ENCODE data around the gene LEKR1. TPM values are rescaled to one million over a fixed set of nuclear protein-coding genes. Genes with fewer than 3 reads are reported as not detected.

LEKR1 gene
- total and polyA plus RNA-seq, 2 of the 13 experiments (the other 11 are each of a cell fraction or from before 2014, with no cell fraction given) = 0.49 to 1.5 TPM

DNA sequence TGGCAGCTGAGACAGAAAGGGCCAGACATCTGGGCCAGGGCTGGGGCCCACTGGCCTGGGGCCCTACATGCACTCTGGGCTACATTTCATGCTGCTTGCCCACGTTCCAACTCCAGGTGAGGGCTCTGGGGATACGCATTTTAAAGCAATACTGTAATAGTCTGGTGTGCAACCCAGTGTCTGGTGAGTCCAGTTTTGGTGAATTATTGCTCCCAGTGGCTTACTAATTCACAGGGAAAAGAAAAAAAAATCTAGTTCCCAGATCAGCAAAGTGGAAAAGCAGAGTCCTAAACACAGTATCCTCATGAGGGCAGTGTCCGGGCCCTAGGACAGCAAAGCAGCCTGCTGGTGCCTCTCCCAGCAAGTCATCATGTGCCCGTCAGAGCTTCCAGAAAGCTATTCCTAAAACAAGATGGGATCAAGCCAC, 251.4 kb downstream of the LEKR1 start (continued):
- TF ChIP-seq, protein P1, sequence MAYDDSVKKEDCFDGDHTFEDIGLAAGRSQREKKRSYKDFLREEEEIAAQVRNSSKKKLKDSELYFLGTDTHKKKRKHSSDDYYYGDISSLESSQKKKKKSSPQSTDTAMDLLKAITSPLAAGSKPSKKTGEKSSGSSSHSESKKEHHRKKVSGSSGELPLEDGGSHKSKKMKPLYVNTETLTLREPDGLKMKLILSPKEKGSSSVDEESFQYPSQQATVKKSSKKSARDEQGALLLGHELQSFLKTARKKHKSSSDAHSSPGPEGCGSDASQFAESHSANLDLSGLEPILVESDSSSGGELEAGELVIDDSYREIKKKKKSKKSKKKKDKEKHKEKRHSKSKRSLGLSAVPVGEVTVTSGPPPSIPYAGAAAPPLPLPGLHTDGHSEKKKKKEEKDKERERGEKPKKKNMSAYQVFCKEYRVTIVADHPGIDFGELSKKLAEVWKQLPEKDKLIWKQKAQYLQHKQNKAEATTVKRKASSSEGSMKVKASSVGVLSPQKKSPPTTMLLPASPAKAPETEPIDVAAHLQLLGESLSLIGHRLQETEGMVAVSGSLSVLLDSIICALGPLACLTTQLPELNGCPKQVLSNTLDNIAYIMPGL (CRISPR knock-in tag; IDR thresholded peaks at IDR 0.05; ENCODE audit: borderline replicate concordance in 1 of 2, low read depth in 1 of 2) = 0 out of 4 replicates have a peak, but pooled peaks of 1 of the 2 experiments have one; percentile 38
- TF ChIP-seq ZNF577 (CRISPR knock-in tag; IDR thresholded peaks at IDR 0.05; ENCODE audit: borderline replicate concordance, low read depth) (no peak), ZNF724P (CRISPR knock-in tag; IDR thresholded peaks at IDR 0.05; ENCODE audit: borderline replicate concordance) (no peak), ZNF382 (CRISPR knock-in tag; IDR thresholded peaks at IDR 0.05; ENCODE audit: borderline replicate concordance) (no peak), TARDBP (CRISPR knock-in tag; IDR thresholded peaks at IDR 0.05) (no peak), ONECUT2 (CRISPR knock-in tag; IDR thresholded peaks at IDR 0.05) (no peak), RAD21 (CRISPR knock-in tag; IDR thresholded peaks at IDR 0.05) (peak; percentile 21; the same call in 1 of the 2 replicates), RFX3 (CRISPR knock-in tag; IDR thresholded peaks at IDR 0.05) (no peak), PAWR (CRISPR knock-in tag; IDR thresholded peaks at IDR 0.05; ENCODE audit: borderline replicate concordance) (no peak), REPIN1 (CRISPR knock-in tag; IDR thresholded peaks at IDR 0.05; ENCODE audit: borderline replicate concordance, low read depth) (peak; percentile 63; the same call in 1 of the 2 replicates), POGZ (CRISPR knock-in tag; IDR thresholded peaks at IDR 0.05) (no peak), ZFX (CRISPR knock-in tag; IDR thresholded peaks at IDR 0.05; ENCODE audit: low read depth) (peak; percentile 38; the same call in 1 of the 2 replicates)
- TF ChIP-seq, protein P2, sequence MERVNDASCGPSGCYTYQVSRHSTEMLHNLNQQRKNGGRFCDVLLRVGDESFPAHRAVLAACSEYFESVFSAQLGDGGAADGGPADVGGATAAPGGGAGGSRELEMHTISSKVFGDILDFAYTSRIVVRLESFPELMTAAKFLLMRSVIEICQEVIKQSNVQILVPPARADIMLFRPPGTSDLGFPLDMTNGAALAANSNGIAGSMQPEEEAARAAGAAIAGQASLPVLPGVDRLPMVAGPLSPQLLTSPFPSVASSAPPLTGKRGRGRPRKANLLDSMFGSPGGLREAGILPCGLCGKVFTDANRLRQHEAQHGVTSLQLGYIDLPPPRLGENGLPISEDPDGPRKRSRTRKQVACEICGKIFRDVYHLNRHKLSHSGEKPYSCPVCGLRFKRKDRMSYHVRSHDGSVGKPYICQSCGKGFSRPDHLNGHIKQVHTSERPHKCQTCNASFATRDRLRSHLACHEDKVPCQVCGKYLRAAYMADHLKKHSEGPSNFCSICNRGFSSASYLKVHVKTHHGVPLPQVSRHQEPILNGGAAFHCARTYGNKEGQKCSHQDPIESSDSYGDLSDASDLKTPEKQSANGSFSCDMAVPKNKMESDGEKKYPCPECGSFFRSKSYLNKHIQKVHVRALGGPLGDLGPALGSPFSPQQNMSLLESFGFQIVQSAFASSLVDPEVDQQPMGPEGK (CRISPR knock-in tag; IDR thresholded peaks at IDR 0.05) = no peak
- TF ChIP-seq, protein P3, sequence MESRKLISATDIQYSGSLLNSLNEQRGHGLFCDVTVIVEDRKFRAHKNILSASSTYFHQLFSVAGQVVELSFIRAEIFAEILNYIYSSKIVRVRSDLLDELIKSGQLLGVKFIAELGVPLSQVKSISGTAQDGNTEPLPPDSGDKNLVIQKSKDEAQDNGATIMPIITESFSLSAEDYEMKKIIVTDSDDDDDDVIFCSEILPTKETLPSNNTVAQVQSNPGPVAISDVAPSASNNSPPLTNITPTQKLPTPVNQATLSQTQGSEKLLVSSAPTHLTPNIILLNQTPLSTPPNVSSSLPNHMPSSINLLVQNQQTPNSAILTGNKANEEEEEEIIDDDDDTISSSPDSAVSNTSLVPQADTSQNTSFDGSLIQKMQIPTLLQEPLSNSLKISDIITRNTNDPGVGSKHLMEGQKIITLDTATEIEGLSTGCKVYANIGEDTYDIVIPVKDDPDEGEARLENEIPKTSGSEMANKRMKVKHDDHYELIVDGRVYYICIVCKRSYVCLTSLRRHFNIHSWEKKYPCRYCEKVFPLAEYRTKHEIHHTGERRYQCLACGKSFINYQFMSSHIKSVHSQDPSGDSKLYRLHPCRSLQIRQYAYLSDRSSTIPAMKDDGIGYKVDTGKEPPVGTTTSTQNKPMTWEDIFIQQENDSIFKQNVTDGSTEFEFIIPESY (CRISPR knock-in tag; IDR thresholded peaks at IDR 0.05) = no peak
- TF ChIP-seq, protein P4, sequence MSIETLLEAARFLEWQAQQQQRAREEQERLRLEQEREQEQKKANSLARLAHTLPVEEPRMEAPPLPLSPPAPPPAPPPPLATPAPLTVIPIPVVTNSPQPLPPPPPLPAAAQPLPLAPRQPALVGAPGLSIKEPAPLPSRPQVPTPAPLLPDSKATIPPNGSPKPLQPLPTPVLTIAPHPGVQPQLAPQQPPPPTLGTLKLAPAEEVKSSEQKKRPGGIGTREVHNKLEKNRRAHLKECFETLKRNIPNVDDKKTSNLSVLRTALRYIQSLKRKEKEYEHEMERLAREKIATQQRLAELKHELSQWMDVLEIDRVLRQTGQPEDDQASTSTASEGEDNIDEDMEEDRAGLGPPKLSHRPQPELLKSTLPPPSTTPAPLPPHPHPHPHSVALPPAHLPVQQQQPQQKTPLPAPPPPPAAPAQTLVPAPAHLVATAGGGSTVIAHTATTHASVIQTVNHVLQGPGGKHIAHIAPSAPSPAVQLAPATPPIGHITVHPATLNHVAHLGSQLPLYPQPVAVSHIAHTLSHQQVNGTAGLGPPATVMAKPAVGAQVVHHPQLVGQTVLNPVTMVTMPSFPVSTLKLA (IDR thresholded peaks at IDR 0.05) = no peak
